Ovary (tissue), 9 donors: ENCODE data around the gene CPOX. TPM values are rescaled to one million over a fixed set of nuclear protein-coding genes. Genes with fewer than 3 reads are reported as not detected.

Experiments
- DNase-seq, 5 donors: peaks; one replicate each; pipeline ENCODE4 v3.0.0-alpha.2; 2019 to 2020
- H3K27ac ChIP-seq, 2 donors: fragments of 200-600 bp; one replicate each; pipeline versions ENCODE4 v1.5.1 to v1.8.0; 2019 to 2022
- H3K27me3 ChIP-seq: fragments of 200-600 bp; one replicate; pipeline ENCODE4 v1.8.0; 2022
- H3K36me3 ChIP-seq: fragments of 200-600 bp; sonication (generic); one replicate; pipeline ENCODE4 v1.5.1; 2019
- H3K4me1 ChIP-seq: one replicate; pipeline ENCODE4 v1.8.1; 2013; ENCODE audit warnings: mild to moderate bottlenecking, moderate library complexity; ENCODE audit not compliant: insufficient read depth
- H3K4me3 ChIP-seq: fragments of 200-600 bp; sonication (generic); one replicate; pipeline ENCODE4 v1.5.1; 2017
- H3K9me3 ChIP-seq, 2 donors: fragments of 200-600 bp in 1 of 2; sonication (generic) in 1 of 2; one replicate each; pipeline versions ENCODE4 v1.5.1 to v1.8.1; 2013 to 2019; ENCODE audit warnings: mild to moderate bottlenecking in 1 of 2, moderate library complexity in 1 of 2
- EP300 ChIP-seq: sonication (generic); formaldehyde crosslinking; IDR thresholded peaks from one replicate; pipeline ENCODE4 v1.6.1; 2017; ENCODE audit warnings: antibody characterized with exemption
- POLR2A ChIP-seq: fragments of 450-650 bp; IDR thresholded peaks from one replicate; pipeline ENCODE4 v1.6.1; 2017; ENCODE audit warnings: antibody characterized with exemption, mild to moderate bottlenecking, moderate library complexity
- WGBS, 3 donors: extraction: QIAGEN DNeasy Blood & Tissue Kit in 1 of 3; methylation state at CpG; one replicate each; pipeline versions ENCODE4 v1.1.5 to v1.1.7; 2013 to 2017; 5-methylcytosine and 5-hydroxymethylcytosine counted together
- intact Hi-C, 4 donors: fragments of 100-400 bp; cut with DNase I; formaldehyde crosslinking; loops; one replicate each; pipeline versions ENCODE4 v1.11.0 to v1.15.1; 2022 to 2023
- polyA plus RNA-seq, 2 donors: library from polyadenylated mRNA; stranded (reverse); fragments of 200-250 nt in 1 of 2; fragments of 350-450 nt in 1 of 2; fragmentation: Illumina TruSeq in 1 of 2; extraction: RNeasy Lipid Tissue Mini Kit (QIAGEN cat#74804) in 1 of 2; gene quantifications; one replicate each; pipeline ENCODE4 v1.2.3, GENCODE V29; 2013 to 2014
- total RNA-seq, 7 donors: library from RNA; depleted of rRNA in 2 of 7; stranded (reverse); fragments of >200 nt in 2 of 7; fragmentation: NEBNext Ultra II Directional in 3 of 7; extraction: Animal tissue kit (Norgen Biotek cat#: 25700) in 3 of 7; gene quantifications; one replicate each; pipeline versions ENCODE4 v1.1.0 to v1.2.4, GENCODE V29; 2016 to 2023
- TF ChIP-seq, protein P1 (sequence below), 3 donors: fragments of 450-650 bp in 2 of 3; fragments of 200-600 bp in 1 of 3; IDR thresholded peaks; one replicate each; pipeline versions ENCODE4 v1.5.1 to v1.8.0; 2016 to 2022; ENCODE audit warnings: antibody characterized with exemption in 3 of 3, mild to moderate bottlenecking in 1 of 3
- donor health status: DM: no; HTN: no; CAD: no; lungs with moderate emphysema.
- donor health status: DM: no; HTN: no; CAD: no.
- donor health status: Bipolar disorder and iron deficiency.
- donor health status: DM: yes; HTN: yes; CAD: no.
- donor health status: DM: no; HTN: no; CAD: no.
- donor health status: DM: yes; HTN: yes; CAD: no.

The CPOX gene
- total and polyA plus RNA-seq, 9 donors: 10.6 to 19.9 (median 15.7) TPM

DNA sequence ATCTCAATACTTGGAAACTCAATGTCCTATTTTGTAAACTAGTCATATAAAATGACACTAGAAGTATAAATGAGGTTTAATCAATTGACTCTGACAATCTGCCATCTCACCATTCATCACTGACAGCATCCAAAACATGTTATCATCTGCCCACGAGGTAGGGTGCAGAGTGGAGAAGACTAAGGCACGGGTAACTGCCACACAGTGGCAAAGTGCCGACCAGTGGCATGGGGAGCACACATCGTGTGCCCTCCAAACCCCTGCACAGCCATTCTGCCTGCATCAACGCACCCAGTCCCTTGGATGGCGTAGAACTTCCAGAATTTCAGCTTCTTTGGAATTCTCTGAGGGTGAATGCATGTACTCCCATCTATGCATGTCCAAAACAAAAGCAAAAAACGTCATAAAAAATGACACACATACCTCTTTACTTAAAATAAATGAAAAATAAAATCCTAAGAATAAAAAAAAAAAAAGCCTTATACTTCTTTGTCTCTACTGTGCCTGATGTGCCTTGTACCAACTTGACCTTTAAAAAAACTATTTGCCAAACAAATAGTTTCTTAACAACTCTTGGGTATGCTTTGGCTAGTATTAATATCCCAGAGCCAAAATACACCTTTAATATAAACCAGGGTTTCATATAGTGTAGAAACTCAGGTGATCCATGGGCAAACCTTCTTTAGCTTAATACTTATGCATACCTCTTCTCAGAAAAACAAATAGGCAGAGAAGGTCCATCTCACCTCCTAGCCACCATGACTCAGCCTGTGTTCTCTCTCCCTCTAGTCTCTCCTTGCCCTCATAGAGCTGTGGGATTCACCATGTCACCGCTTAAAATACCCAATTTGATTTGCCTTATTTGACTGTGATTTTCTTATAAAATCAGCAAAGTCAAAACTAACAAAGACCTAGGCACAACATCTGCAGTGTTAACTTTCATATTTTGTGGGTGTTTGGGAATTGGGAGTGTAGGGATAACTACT, 12.7 kb downstream of the CPOX start:
- Histone ChIP-seq H3K27me3 (no peaks in the 10 kb centered on the region), H3K4me1 (no peaks in the 10 kb centered on the region), H3K27ac (no peak overlapping the region), H3K4me3 (no peak overlapping the region), H3K9me3 (no peaks in the 10 kb centered on the region), H3K36me3 (no peaks in the 10 kb centered on the region)
- TF ChIP-seq, protein P1, sequence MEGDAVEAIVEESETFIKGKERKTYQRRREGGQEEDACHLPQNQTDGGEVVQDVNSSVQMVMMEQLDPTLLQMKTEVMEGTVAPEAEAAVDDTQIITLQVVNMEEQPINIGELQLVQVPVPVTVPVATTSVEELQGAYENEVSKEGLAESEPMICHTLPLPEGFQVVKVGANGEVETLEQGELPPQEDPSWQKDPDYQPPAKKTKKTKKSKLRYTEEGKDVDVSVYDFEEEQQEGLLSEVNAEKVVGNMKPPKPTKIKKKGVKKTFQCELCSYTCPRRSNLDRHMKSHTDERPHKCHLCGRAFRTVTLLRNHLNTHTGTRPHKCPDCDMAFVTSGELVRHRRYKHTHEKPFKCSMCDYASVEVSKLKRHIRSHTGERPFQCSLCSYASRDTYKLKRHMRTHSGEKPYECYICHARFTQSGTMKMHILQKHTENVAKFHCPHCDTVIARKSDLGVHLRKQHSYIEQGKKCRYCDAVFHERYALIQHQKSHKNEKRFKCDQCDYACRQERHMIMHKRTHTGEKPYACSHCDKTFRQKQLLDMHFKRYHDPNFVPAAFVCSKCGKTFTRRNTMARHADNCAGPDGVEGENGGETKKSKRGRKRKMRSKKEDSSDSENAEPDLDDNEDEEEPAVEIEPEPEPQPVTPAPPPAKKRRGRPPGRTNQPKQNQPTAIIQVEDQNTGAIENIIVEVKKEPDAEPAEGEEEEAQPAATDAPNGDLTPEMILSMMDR (IDR thresholded peaks at IDR 0.05): no peak
- TF ChIP-seq POLR2A (no peak), EP300 (no peak)
- DNase-seq: no peak
- intact Hi-C loops: no loop called here
- 87 to 94% (median 88%) methylated on average over 8 of the region's 8 CpGs for WGBS, 3 donors

DNA sequence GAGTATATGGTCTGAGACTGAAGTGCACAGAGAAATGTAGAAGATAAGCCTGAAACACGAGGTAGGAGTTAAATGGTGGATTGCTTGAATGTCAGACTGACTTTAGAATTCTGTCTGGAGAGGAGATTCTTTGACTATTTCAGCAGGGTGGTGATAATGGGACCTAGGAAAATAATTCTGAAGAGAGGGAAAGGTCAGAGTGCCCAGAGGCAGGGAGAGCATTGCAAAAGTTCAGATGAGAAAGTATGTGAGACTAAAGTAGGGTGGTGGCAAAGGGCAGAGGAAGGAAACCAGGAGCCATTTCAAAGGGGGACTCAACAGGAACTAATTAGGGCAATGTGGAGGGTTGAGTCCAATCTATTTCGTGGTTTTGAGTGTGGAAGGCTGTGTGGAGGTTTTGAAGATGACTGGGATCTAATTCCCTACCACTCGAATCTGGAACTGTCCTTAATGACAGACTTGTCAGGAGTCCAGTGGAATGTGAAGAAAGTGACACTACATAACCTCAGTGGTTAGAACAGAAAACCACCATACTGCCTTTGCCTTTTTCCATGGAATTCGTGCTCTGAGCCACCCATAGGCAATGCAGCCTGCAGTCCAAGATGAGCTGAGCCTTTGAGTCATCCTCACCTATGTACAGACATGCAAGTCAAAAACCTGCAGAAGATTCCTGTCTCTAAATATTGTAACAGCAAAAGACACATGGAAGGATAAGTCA, 16.1 kb downstream of the CPOX start:
- no peaks in the 10 kb centered on the region for H3K9me3 ChIP-seq
- no peak overlapping the region for H3K27ac ChIP-seq
- intact Hi-C loops: no loop called here
- no peaks in the 10 kb centered on the region for H3K36me3 ChIP-seq
- H3K4me3 ChIP-seq: no peak overlapping the region
- no peaks in the 10 kb centered on the region for H3K27me3 ChIP-seq
- no peak for DNase-seq
- WGBS, 3 donors: 75 to 83% (median 75%) methylated on average over 4 of the region's 4 CpGs
- TF ChIP-seq, protein P1 (IDR thresholded peaks at IDR 0.05): no peak
- TF ChIP-seq EP300 (no peak), POLR2A (no peak)
- no peaks in the 10 kb centered on the region for H3K4me1 ChIP-seq

DNA sequence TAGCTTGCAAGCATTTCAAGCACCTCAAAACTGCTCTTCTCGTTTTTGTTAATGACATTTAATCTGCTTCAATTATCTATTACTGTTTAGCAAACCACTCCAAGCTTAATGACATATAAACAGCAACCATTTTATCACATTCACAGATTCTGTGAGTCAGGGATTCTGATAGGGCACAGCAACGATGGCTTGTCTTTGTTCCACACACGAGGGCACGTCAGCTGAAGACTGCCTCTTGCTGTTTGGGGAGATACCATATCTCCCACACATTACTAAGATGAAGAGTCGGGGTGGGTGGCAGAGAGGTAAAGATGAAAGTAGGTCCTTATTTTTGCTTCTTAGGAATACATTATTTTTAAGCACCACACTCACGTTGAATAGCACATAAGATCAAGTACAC, 19.3 kb downstream of the CPOX start:
- Histone ChIP-seq H3K4me1 (no peaks in the 10 kb centered on the region), H3K27me3 (no peaks in the 10 kb centered on the region), H3K27ac (no peak overlapping the region), H3K9me3 (no peaks in the 10 kb centered on the region), H3K36me3 (no peaks in the 10 kb centered on the region), H3K4me3 (no peak overlapping the region)
- intact Hi-C loops: no loop called here
- WGBS, 3 donors: 58 to 67% (median 65%) methylated on average over 6 of the region's 6 CpGs
- DNase-seq: no peak
- TF ChIP-seq, protein P1 (IDR thresholded peaks at IDR 0.05): no peak
- no peak for TF ChIP-seq EP300

DNA sequence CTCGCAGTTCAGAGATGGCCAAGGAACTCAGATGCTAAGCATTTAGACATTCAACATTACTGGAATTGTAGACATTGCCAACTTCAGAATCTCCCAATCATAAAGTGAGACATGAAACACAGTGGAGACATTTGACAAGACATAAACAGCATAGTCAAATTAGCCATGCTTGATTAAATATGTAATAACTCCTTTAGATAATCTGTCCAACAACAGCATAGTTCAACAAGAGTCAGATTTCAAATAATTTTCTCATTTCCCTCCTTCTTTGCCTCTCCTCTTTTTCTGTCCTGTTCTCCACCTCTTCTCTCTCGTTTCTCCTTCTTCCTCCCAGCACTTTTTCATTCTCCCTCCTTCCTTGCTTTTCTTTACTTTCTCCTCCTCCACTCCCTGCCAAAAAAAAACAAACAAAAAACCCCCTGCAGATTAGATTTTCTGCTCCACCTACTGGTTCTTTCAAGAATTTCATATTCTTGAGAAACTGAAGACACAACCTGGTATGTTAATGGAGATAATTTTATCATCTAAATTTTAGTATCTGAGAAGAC, 20.2 kb downstream of the CPOX start:
- Histone ChIP-seq H3K27ac (no peak overlapping the region), H3K4me1 (no peaks in the 10 kb centered on the region), H3K4me3 (no peak overlapping the region), H3K36me3 (no peaks in the 10 kb centered on the region), H3K27me3 (no peaks in the 10 kb centered on the region), H3K9me3 (no peaks in the 10 kb centered on the region)
- intact Hi-C loops: no loop called here
- 28 to 42% (median 33%) methylated on average over 2 of the region's 2 CpGs for WGBS, 3 donors
- TF ChIP-seq POLR2A: no peak
- TF ChIP-seq, protein P1 (IDR thresholded peaks at IDR 0.05): no peak
- no peak for TF ChIP-seq EP300
- DNase-seq: no peak
